Caco-2 (cell line): Measurements from ENCODE around the gene AEBP2. TPM values are rescaled to one million over a fixed set of nuclear protein-coding genes. Genes with fewer than 3 reads are reported as not detected.

Experiments
- BruUV-seq: library from RNA; stranded (reverse); fragments of 400-500 nt; replicated peaks from 2 replicates; lab custom pipeline; 2021; lab: Mats Ljungman, UMichigan
- CTCF ChIA-PET: fragments of 300-600 bp; sonication (Branson Sonifier 250); formaldehyde crosslinking; loops from one replicate; lab custom pipeline; 2022; ENCODE audit warnings: antibody characterized with exemption; lab: Charles Lee
- POLR2A ChIA-PET: fragments of 300-600 bp; sonication (Branson Sonifier 250); formaldehyde crosslinking; loops from one replicate; lab custom pipeline; 2022; ENCODE audit warnings: antibody characterized with exemption; lab: Charles Lee
- DNase-seq, 2 experiments: peaks; one replicate each; pipeline versions ENCODE4 v3.0.0 to v3.0.0-alpha.2; 2020 to 2022
- H3K27me3 ChIP-seq: replicated peaks from 2 replicates; pipeline ENCODE4 v1.6.0; 2011; ENCODE audit warnings: low read length; ENCODE audit not compliant: control insufficient read depth, insufficient read depth
- H3K36me3 ChIP-seq: 2 replicates; pipeline ENCODE4 v1.5.1; 2011; ENCODE audit warnings: low read length; ENCODE audit not compliant: control insufficient read depth, insufficient read depth
- H3K4me1 ChIP-seq: fragments of 250-450 bp; sonication (Bioruptor Pico); 2 replicates; pipeline ENCODE4 v1.5.1; 2020; ENCODE audit warnings: mild to moderate bottlenecking
- H3K4me3 ChIP-seq: 2 replicates; pipeline ENCODE4 v1.5.1; 2011; ENCODE audit warnings: low read depth, mild to moderate bottlenecking, control low read depth, low read length
- H3K9me3 ChIP-seq: fragments of 250-450 bp; sonication (Bioruptor Pico); 2 replicates; pipeline ENCODE4 v1.5.1; 2020; ENCODE audit warnings: mild to moderate bottlenecking, moderate library complexity
- H3K27ac Mint-ChIP-seq: one replicate; pipeline ENCODE4 v1.8.0; 2022; ENCODE audit warnings: mixed read lengths; ENCODE audit not compliant: unreplicated experiment
- H3K27me3 Mint-ChIP-seq: one replicate; pipeline ENCODE4 v1.8.0; 2022; ENCODE audit warnings: mixed read lengths; ENCODE audit not compliant: insufficient read depth, unreplicated experiment
- H3K36me3 Mint-ChIP-seq: one replicate; pipeline ENCODE4 v1.8.0; 2022; ENCODE audit warnings: mild to moderate bottlenecking, mixed read lengths; ENCODE audit not compliant: insufficient read depth, unreplicated experiment
- H3K4me1 Mint-ChIP-seq: one replicate; pipeline ENCODE4 v1.8.0; 2022; ENCODE audit warnings: low read depth, mixed read lengths; ENCODE audit not compliant: unreplicated experiment
- H3K4me3 Mint-ChIP-seq: one replicate; pipeline ENCODE4 v1.8.0; 2022; ENCODE audit warnings: mild to moderate bottlenecking, moderate library complexity, mixed read lengths; ENCODE audit not compliant: unreplicated experiment
- H3K9me3 Mint-ChIP-seq: one replicate; pipeline ENCODE4 v1.8.0; 2022; ENCODE audit warnings: mixed read lengths; ENCODE audit not compliant: unreplicated experiment
- intact Hi-C: fragments of 100-400 bp; cut with micrococcal nuclease; formaldehyde crosslinking; loops from one replicate; pipeline ENCODE4 v1.10.0; 2022; ENCODE audit not compliant: unreplicated experiment
- total RNA-seq: library from RNA; stranded (reverse); gene quantifications from 2 replicates; pipeline ENCODE4 v1.2.3, GENCODE V29; 2022
- TF ChIP-seq, protein P1 (sequence below), 2 experiments: fragments of 200-600 bp in 1 of 2; IDR thresholded peaks; 1 replicate in 1 of 2; 2 replicates in 1 of 2; pipeline versions ENCODE4 v1.5.1 to v1.8.0; 2011 to 2022; ENCODE audit warnings: antibody characterized with exemption in 1 of 2, control low read depth in 1 of 2, inconsistent platforms in 1 of 2, low read depth in 1 of 2, low read length in 1 of 2, mild to moderate bottlenecking in 1 of 2, moderate library complexity in 1 of 2; ENCODE audit not compliant: insufficient read depth in 1 of 2, severe bottlenecking in 1 of 2, unreplicated experiment in 1 of 2

Gene AEBP2
- total RNA-seq, 1 experiment from 2014 or later, result 68.0 TPM

GRCh38 chr12:19449814-19450213 is 10.5 kb downstream of the AEBP2 start:
- Mint-ChIP-seq H3K4me3 (no peak overlapping the region), H3K36me3 (peaks cover 36% of the 10 kb centered on the region), H3K27ac (no peak overlapping the region), H3K9me3 (no peaks in the 10 kb centered on the region), H3K4me1 (peaks cover 27% of the 10 kb centered on the region), H3K27me3 (no peaks in the 10 kb centered on the region)
- Histone ChIP-seq H3K4me1 (0 out of 2 replicates have a peak, but pooled peaks cover 4% of the 10 kb centered on the region), H3K4me3 (no peak overlapping the region), H3K36me3 (0 out of 2 replicates have a peak, but pooled peaks cover 1% of the 10 kb centered on the region), H3K9me3 (no peaks in the 10 kb centered on the region), H3K27me3 (no peaks in the 10 kb centered on the region)
- no peak for DNase-seq
- CTCF ChIA-PET, result no interaction called here
- POLR2A ChIA-PET, result no interaction called here
- intact Hi-C loops, result loop anchor here (5.0 kb wide), 1 partner anchor 72 kb away; no protein-coding TSS in a partner anchor
- BruUV-seq, result no TSS peak
- TF ChIP-seq, protein P1, sequence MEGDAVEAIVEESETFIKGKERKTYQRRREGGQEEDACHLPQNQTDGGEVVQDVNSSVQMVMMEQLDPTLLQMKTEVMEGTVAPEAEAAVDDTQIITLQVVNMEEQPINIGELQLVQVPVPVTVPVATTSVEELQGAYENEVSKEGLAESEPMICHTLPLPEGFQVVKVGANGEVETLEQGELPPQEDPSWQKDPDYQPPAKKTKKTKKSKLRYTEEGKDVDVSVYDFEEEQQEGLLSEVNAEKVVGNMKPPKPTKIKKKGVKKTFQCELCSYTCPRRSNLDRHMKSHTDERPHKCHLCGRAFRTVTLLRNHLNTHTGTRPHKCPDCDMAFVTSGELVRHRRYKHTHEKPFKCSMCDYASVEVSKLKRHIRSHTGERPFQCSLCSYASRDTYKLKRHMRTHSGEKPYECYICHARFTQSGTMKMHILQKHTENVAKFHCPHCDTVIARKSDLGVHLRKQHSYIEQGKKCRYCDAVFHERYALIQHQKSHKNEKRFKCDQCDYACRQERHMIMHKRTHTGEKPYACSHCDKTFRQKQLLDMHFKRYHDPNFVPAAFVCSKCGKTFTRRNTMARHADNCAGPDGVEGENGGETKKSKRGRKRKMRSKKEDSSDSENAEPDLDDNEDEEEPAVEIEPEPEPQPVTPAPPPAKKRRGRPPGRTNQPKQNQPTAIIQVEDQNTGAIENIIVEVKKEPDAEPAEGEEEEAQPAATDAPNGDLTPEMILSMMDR (IDR thresholded peaks at IDR 0.05; ENCODE audit: insufficient read depth in 1 of 2, low read depth in 1 of 2, low read length in 1 of 2, severe bottlenecking in 1 of 2, unreplicated experiment in 1 of 2), result no peak

DNA sequence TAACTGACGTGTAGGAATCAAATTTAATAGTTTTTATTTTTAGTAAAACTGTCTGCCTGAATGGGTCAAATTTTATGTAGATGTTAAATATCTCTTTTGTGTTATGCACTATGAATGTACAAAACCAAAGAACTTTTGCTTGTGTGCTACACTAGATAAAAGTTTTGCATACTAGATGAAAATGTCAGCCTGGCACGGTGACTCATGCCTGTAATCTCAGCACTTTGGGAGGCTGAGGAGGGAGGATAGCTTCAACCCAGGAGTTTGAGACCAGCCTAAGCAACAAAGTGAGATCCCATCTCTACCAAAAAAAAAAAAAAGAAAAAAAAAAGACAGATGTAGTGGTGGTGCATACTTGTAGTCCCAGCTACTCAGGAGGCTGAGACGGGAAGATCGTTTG is 11.1 kb downstream of the AEBP2 start:
- H3K9me3 Mint-ChIP-seq, result no peaks in the 10 kb centered on the region
- no TSS peak for BruUV-seq
- no peaks in the 10 kb centered on the region for H3K9me3 ChIP-seq
- no peak overlapping the region for H3K4me3 Mint-ChIP-seq
- TF ChIP-seq, protein P1 (IDR thresholded peaks at IDR 0.05; ENCODE audit: insufficient read depth in 1 of 2, low read depth in 1 of 2, low read length in 1 of 2, severe bottlenecking in 1 of 2, unreplicated experiment in 1 of 2), result no peak
- no peaks in the 10 kb centered on the region for H3K27me3 ChIP-seq
- no peak for DNase-seq
- peaks cover 27% of the 10 kb centered on the region for H3K4me1 Mint-ChIP-seq
- no peak overlapping the region for H3K4me3 ChIP-seq
- no peak overlapping the region for H3K27ac Mint-ChIP-seq
- intact Hi-C loops, result no loop called here
- CTCF ChIA-PET, result interaction anchor here (0.6 to 0.7 kb wide), 2 partner anchors 60 to 269 kb away, joined by 4 to 5 read pairs; no protein-coding TSS in a partner anchor
- no peaks in the 10 kb centered on the region for H3K27me3 Mint-ChIP-seq
- H3K36me3 ChIP-seq, result 0 out of 2 replicates have a peak, but pooled peaks cover 1% of the 10 kb centered on the region
- POLR2A ChIA-PET, result no interaction called here
- peaks cover 37% of the 10 kb centered on the region for H3K36me3 Mint-ChIP-seq
- H3K4me1 ChIP-seq, result 0 out of 2 replicates have a peak, but pooled peaks cover 4% of the 10 kb centered on the region

GRCh38 chr12:19451196-19451595 is 11.9 kb downstream of the AEBP2 start:
- H3K27ac Mint-ChIP-seq, result no peak overlapping the region
- no peak overlapping the region for H3K4me3 Mint-ChIP-seq
- no TSS peak for BruUV-seq

More at GRCh38 chr12:19451196-19451595, 11.9 kb downstream of the AEBP2 start:
- TF ChIP-seq, protein P1 (IDR thresholded peaks at IDR 0.05; ENCODE audit: insufficient read depth in 1 of 2, low read depth in 1 of 2, low read length in 1 of 2, severe bottlenecking in 1 of 2, unreplicated experiment in 1 of 2), result no peak
- CTCF ChIA-PET, result interaction anchor here (0.6 kb wide), 1 partner anchor 269 kb away, joined by 5 read pairs; no protein-coding TSS in a partner anchor
- intact Hi-C loops, result no loop called here
- 0 out of 2 replicates have a peak, but pooled peaks cover 4% of the 10 kb centered on the region for H3K4me1 ChIP-seq
- POLR2A ChIA-PET, result no interaction called here
- H3K9me3 ChIP-seq, result no peaks in the 10 kb centered on the region
- H3K27me3 ChIP-seq, result no peaks in the 10 kb centered on the region
- DNase-seq, result no peak
- Mint-ChIP-seq H3K27me3 (no peaks in the 10 kb centered on the region), H3K9me3 (no peaks in the 10 kb centered on the region), H3K36me3 (peaks cover 42% of the 10 kb centered on the region), H3K4me1 (peaks cover 27% of the 10 kb centered on the region)
- H3K36me3 ChIP-seq, result 0 out of 2 replicates have a peak, but pooled peaks cover 1% of the 10 kb centered on the region
- no peak overlapping the region for H3K4me3 ChIP-seq
